GM23338 (cell line): ENCODE data around the gene PTPRE. TPM values are rescaled to one million over a fixed set of nuclear protein-coding genes. Genes with fewer than 3 reads are reported as not detected.

Experiments used
- ATAC-seq: fragments of 200-7000 bp; cut with Tn5 transposase; 3 replicates; pipeline ENCODE4 v1.9.1; 2020
- DNase-seq: peaks from one replicate; pipeline ENCODE4 v3.0.0-alpha.2; 2015; ENCODE audit warnings: low spot score
- H2AFZ ChIP-seq: fragments of 200-600 bp; sonication (generic); 2 replicates; pipeline ENCODE4 v1.8.0; 2016; ENCODE audit warnings: antibody characterized with exemption, mild to moderate bottlenecking, moderate library complexity
- H3F3A ChIP-seq: fragments of 200-600 bp; sonication (generic); replicated peaks from 2 replicates; pipeline ENCODE4 v1.8.0; 2017; ENCODE audit warnings: antibody characterized with exemption, mixed run types, low read depth
- H3K27ac ChIP-seq: fragments of 200-600 bp; sonication (generic); 2 replicates; pipeline ENCODE4 v1.6.1; 2016; ENCODE audit warnings: low read depth
- H3K27me3 ChIP-seq: fragments of 200-600 bp; sonication (generic); 2 replicates; pipeline ENCODE4 v1.8.0; 2016; ENCODE audit warnings: mild to moderate bottlenecking, mixed run types, moderate library complexity; ENCODE audit not compliant: insufficient read depth
- H3K36me3 ChIP-seq: fragments of 200-600 bp; sonication (generic); 2 replicates; pipeline ENCODE4 v1.8.0; 2016; ENCODE audit warnings: mild to moderate bottlenecking; ENCODE audit not compliant: insufficient read depth
- H3K4me1 ChIP-seq: fragments of 200-600 bp; sonication (generic); 2 replicates; pipeline ENCODE4 v1.8.0; 2016; ENCODE audit warnings: mild to moderate bottlenecking, moderate library complexity; ENCODE audit not compliant: insufficient read depth
- H3K4me2 ChIP-seq: fragments of 200-600 bp; sonication (generic); 2 replicates; pipeline ENCODE4 v1.7.1; 2017; ENCODE audit warnings: mixed run types
- H3K4me3 ChIP-seq: fragments of 200-600 bp; sonication (generic); 2 replicates; pipeline ENCODE4 v1.6.1; 2016; ENCODE audit warnings: mixed run types
- H3K79me2 ChIP-seq: fragments of 200-600 bp; sonication (generic); replicated peaks from 2 replicates; pipeline ENCODE4 v1.8.0; 2017; ENCODE audit warnings: mild to moderate bottlenecking; ENCODE audit not compliant: insufficient read depth
- H3K9me2 ChIP-seq: fragments of 200-600 bp; sonication (generic); 2 replicates; pipeline ENCODE4 v1.8.0; 2017; ENCODE audit not compliant: insufficient read depth
- H4K20me1 ChIP-seq: fragments of 200-600 bp; sonication (generic); replicated peaks from 2 replicates; pipeline ENCODE4 v1.8.0; 2017; ENCODE audit warnings: mild to moderate bottlenecking; ENCODE audit not compliant: insufficient read depth
- H3K27ac Mint-ChIP-seq: 2 replicates; pipeline ENCODE4 v1.8.0; 2020; ENCODE audit warnings: inconsistent platforms, mild to moderate bottlenecking, moderate library complexity, mixed read lengths
- H3K27me3 Mint-ChIP-seq: 3 replicates; pipeline ENCODE4 v1.8.0; 2022; ENCODE audit warnings: low read depth, mild to moderate bottlenecking, moderate library complexity, mixed read lengths, inconsistent platforms; ENCODE audit not compliant: insufficient read depth, poor library complexity
- H3K36me3 Mint-ChIP-seq: 3 replicates; pipeline ENCODE4 v1.8.0; 2021; ENCODE audit warnings: low read depth, mild to moderate bottlenecking, inconsistent platforms, moderate library complexity, mixed read lengths
- H3K4me1 Mint-ChIP-seq: 3 replicates; pipeline ENCODE4 v1.8.0; 2020; ENCODE audit warnings: mild to moderate bottlenecking, inconsistent platforms, mixed read lengths
- H3K4me3 Mint-ChIP-seq: 3 replicates; pipeline ENCODE4 v1.8.0; 2021; ENCODE audit warnings: moderate library complexity, mild to moderate bottlenecking, inconsistent platforms, mixed read lengths
- H3K9me3 Mint-ChIP-seq: 3 replicates; pipeline ENCODE4 v1.8.0; 2020; ENCODE audit warnings: moderate library complexity, mild to moderate bottlenecking, inconsistent platforms, mixed read lengths
- CTCF ChIP-seq, 2 experiments: fragments of 200-600 bp in 1 of 2; sonication (generic) in 1 of 2; conservative IDR thresholded peaks; 2 replicates each; pipeline versions ENCODE4 v1.5.1 to v1.6.1; 2016 to 2017; ENCODE audit warnings: antibody characterized with exemption in 2 of 2, low read depth in 2 of 2, mild to moderate bottlenecking in 2 of 2, moderate library complexity in 1 of 2
- ETS1 ChIP-seq: IDR thresholded peaks from 2 replicates; pipeline ENCODE4 v1.6.1; 2016; ENCODE audit warnings: antibody characterized with exemption
- JUNB ChIP-seq: IDR thresholded peaks from one replicate; pipeline ENCODE4 v1.6.1; 2016; ENCODE audit warnings: antibody characterized with exemption; ENCODE audit not compliant: unreplicated experiment
- NANOG ChIP-seq: IDR thresholded peaks from 2 replicates; pipeline ENCODE4 v1.6.1; 2016; ENCODE audit warnings: antibody characterized with exemption, borderline replicate concordance
- POLR2AphosphoS5 ChIP-seq: IDR thresholded peaks from 2 replicates; pipeline ENCODE4 v1.6.1; 2016; ENCODE audit warnings: antibody characterized with exemption, low read depth
- REST ChIP-seq: IDR thresholded peaks from one replicate; pipeline ENCODE4 v1.6.1; 2018; ENCODE audit warnings: antibody characterized with exemption; ENCODE audit not compliant: unreplicated experiment
- STAT1 ChIP-seq: IDR thresholded peaks from one replicate; pipeline ENCODE4 v1.6.1; 2016; ENCODE audit warnings: antibody characterized with exemption; ENCODE audit not compliant: unreplicated experiment
- ZNF114 ChIP-seq: fragments of 250-450 bp; sonication (Bioruptor Pico); IDR thresholded peaks from 2 replicates; pipeline ENCODE4 v1.5.0; 2020; ENCODE audit warnings: mild to moderate bottlenecking, moderate library complexity
- ZNF331 ChIP-seq: fragments of 250-450 bp; sonication (Bioruptor Pico); IDR thresholded peaks from 2 replicates; pipeline ENCODE4 v1.5.0; 2020; ENCODE audit warnings: low read depth, mild to moderate bottlenecking, moderate library complexity
- ZNF462 ChIP-seq: fragments of 250-450 bp; sonication (Bioruptor Pico); IDR thresholded peaks from 2 replicates; pipeline ENCODE4 v1.5.0; 2020; ENCODE audit warnings: mild to moderate bottlenecking, moderate library complexity
- polyA plus RNA-seq: library from polyadenylated mRNA; unstranded; fragments of >200 nt; fragmentation: Nextera tagmentation; extraction: Ambion mirVana; gene quantifications from 2 replicates; pipeline ENCODE4 v1.2.1, GENCODE V29; 2016
- total RNA-seq: library from RNA; depleted of rRNA; stranded (reverse); fragments of >200 nt; shearing (Covaris generic); gene quantifications from 2 replicates; pipeline ENCODE4 v1.2.3, GENCODE V29; 2014

PTPRE gene
- total and polyA plus RNA-seq, 2 experiments from 2014 or later, result 0.34 to 0.42 TPM

GRCh38 chr10:128087146-128087883, 180.4 kb downstream of the PTPRE start (continued):
- TF ChIP-seq REST (no peak), JUNB (no peak), NANOG (no peak), ZNF114 (CRISPR knock-in tag) (no peak)

GRCh38 chr10:128087884-128088709, 181.2 kb downstream of the PTPRE start:
- Mint-ChIP-seq H3K4me1 (peaks cover 34% of the 10 kb centered on the region), H3K36me3 (no peaks in the 10 kb centered on the region), H3K27ac (no peak overlapping the region; the same call in 1 of the 2 replicates), H3K4me3 (no peak overlapping the region), H3K27me3 (peaks cover 4% of the 10 kb centered on the region), H3K9me3 (no peaks in the 10 kb centered on the region)
- Histone ChIP-seq H3K27ac (no peak overlapping the region), H4K20me1 (no peaks in the 10 kb centered on the region), H3K4me1 (peaks cover 19% of the 10 kb centered on the region), H3K79me2 (no peaks in the 10 kb centered on the region), H3F3A (no peaks in the 10 kb centered on the region), H3K36me3 (no peaks in the 10 kb centered on the region), H3K27me3 (no peaks in the 10 kb centered on the region), H3K4me3 (no peak overlapping the region), H3K4me2 (no peak overlapping the region), H3K9me2 (peaks cover 2% of the 10 kb centered on the region; the same call in 1 of the 2 replicates), H2AFZ (no peak overlapping the region)
- ATAC-seq, result peak; percentile 54
- DNase-seq, result peak; percentile 57
- TF ChIP-seq ZNF331 (CRISPR knock-in tag), result no peak
- TF ChIP-seq STAT1, result no peak
- peak; percentile 50 to 51 for TF ChIP-seq CTCF (conservative IDR thresholded peaks at IDR 0.05; ENCODE audit: low read depth in 2 of 2)
- TF ChIP-seq ZNF462 (CRISPR knock-in tag), result no peak
- TF ChIP-seq POLR2AphosphoS5, result no peak
- TF ChIP-seq ETS1, result no peak
